LNCaP clone FGC (cell line): ENCODE measurements around the gene LMO1.

Experiments used
- DNase-seq: peaks from one replicate; pipeline ENCODE4 v3.0.0-alpha.2; 2011; ENCODE audit warnings: low read depth
- H3K4me3 ChIP-seq: 2 replicates; pipeline ENCODE4 v1.5.1; 2011; ENCODE audit warnings: mild to moderate bottlenecking, low read depth, low read length, control low read depth
- CTCF ChIP-seq: IDR thresholded peaks from 2 replicates; pipeline ENCODE4 v1.5.1; 2012; ENCODE audit warnings: mild to moderate bottlenecking; ENCODE audit not compliant: control insufficient read depth, insufficient read depth; ENCODE audit errors: extremely low read depth

The LMO1 gene

GRCh38 chr11:8301622-8302021 is 37.9 kb upstream of the LMO1 start:
- no peak for TF ChIP-seq CTCF
- DNase-seq: no peak
- H3K4me3 ChIP-seq: no peak overlapping the region

GRCh38 chr11:8298801-8299786 is 35.4 kb upstream of the LMO1 start:
- TF ChIP-seq CTCF: no peak
- no peak overlapping the region for H3K4me3 ChIP-seq
- no peak for DNase-seq

GRCh38 chr11:8297781-8298440 is 34.2 kb upstream of the LMO1 start:
- DNase-seq: no peak
- no peak for TF ChIP-seq CTCF
- no peak overlapping the region for H3K4me3 ChIP-seq

- no peak for TF ChIP-seq CTCF
- no peak overlapping the region for H3K4me3 ChIP-seq
- no peak for DNase-seq
These were observed 33.2 kb upstream of the LMO1 start for GRCh38 chr11:8296872-8297271.

GRCh38 chr11:8296038-8296649 is 32.5 kb upstream of the LMO1 start:
- DNase-seq: no peak
- H3K4me3 ChIP-seq: no peak overlapping the region
- no peak for TF ChIP-seq CTCF

GRCh38 chr11:8294251-8294935 is 30.7 kb upstream of the LMO1 start:
- no peak overlapping the region for H3K4me3 ChIP-seq
- DNase-seq: no peak
- TF ChIP-seq CTCF: no peak
